CD4-positive, alpha-beta T cell (primary cell): ENCODE measurements around the gene THSD8. TPM values are rescaled to one million over a fixed set of nuclear protein-coding genes. Genes with fewer than 3 reads are reported as not detected.
A peak's percentile ranks its signal among the peaks of the same experiment; 100 is the strongest.

ENCODE experiments used
- ATAC-seq: fragments of 200-7000 bp; cut with Tn5 transposase; one replicate; pipeline ENCODE4 v1.10.0; 2022; ENCODE audit warnings: mild to moderate bottlenecking; ENCODE audit not compliant: poor library complexity
- CTCF ChIA-PET: fragments of 350-600 bp; sonication (Branson Sonifier 250); formaldehyde crosslinking; loops from one replicate; lab custom pipeline; 2021; ENCODE audit warnings: antibody characterized with exemption, inconsistent platforms; lab: Charles Lee
- POLR2A ChIA-PET: fragments of 350-600 bp; sonication (Branson Sonifier 250); formaldehyde crosslinking; loops from one replicate; lab custom pipeline; 2021; ENCODE audit warnings: antibody characterized with exemption, inconsistent platforms; lab: Charles Lee
- DNase-seq, 14 experiments: peaks; one replicate each; pipeline ENCODE4 v3.0.0-alpha.2; 2013 to 2020; ENCODE audit warnings: mixed read lengths in 2 of 14
- H3K27ac ChIP-seq, 2 donors: one replicate each; pipeline versions ENCODE4 v1.5.1 to v1.7.0; 2013; ENCODE audit warnings: low read length in 2 of 2, low read depth in 1 of 2, mild to moderate bottlenecking in 1 of 2
- H3K27me3 ChIP-seq, 2 experiments: 1 replicate in 1 of 2; 2 replicates in 1 of 2; pipeline versions ENCODE4 v1.6.1 to v1.7.0; 2013; ENCODE audit warnings: low read length in 2 of 2, control low read depth in 1 of 2, mild to moderate bottlenecking in 1 of 2, moderate library complexity in 1 of 2; ENCODE audit not compliant: insufficient read depth in 2 of 2, control insufficient read depth in 1 of 2
- H3K36me3 ChIP-seq: one replicate; pipeline ENCODE4 v1.6.1; 2013; ENCODE audit warnings: low read length, control low read depth; ENCODE audit not compliant: insufficient read depth
- H3K4me1 ChIP-seq: one replicate; pipeline ENCODE4 v1.6.1; 2013; ENCODE audit warnings: low read length, control low read depth; ENCODE audit not compliant: insufficient read depth
- H3K4me3 ChIP-seq: one replicate; pipeline ENCODE4 v1.5.1; 2013; ENCODE audit warnings: mild to moderate bottlenecking, low read length, moderate library complexity
- H3K9me3 ChIP-seq, 2 experiments: 1 replicate in 1 of 2; 2 replicates in 1 of 2; pipeline versions ENCODE4 v1.6.1 to v1.7.0; 2013; ENCODE audit warnings: low read length in 2 of 2, mild to moderate bottlenecking in 2 of 2, control low read depth in 1 of 2, moderate library complexity in 1 of 2; ENCODE audit not compliant: control insufficient read depth in 1 of 2, insufficient read depth in 1 of 2
- H3K27ac Mint-ChIP-seq: one replicate; pipeline ENCODE4 v1.8.0; 2020; ENCODE audit warnings: mixed read lengths
- H3K27me3 Mint-ChIP-seq: one replicate; pipeline ENCODE4 v1.8.0; 2021; ENCODE audit warnings: mixed read lengths
- H3K36me3 Mint-ChIP-seq: one replicate; pipeline ENCODE4 v1.8.0; 2021; ENCODE audit warnings: low read depth, mixed read lengths
- H3K4me1 Mint-ChIP-seq: one replicate; pipeline ENCODE4 v1.8.0; 2021; ENCODE audit warnings: low read depth, mixed read lengths
- H3K4me3 Mint-ChIP-seq: one replicate; pipeline ENCODE4 v1.8.0; 2020; ENCODE audit warnings: mild to moderate bottlenecking, mixed read lengths
- H3K9me3 Mint-ChIP-seq: one replicate; pipeline ENCODE4 v1.8.0; 2020; ENCODE audit warnings: mixed read lengths
- intact Hi-C, 2 experiments: fragments of 100-400 bp; cut with DNase I in 1 of 2; cut with micrococcal nuclease in 1 of 2; formaldehyde crosslinking; loops; one replicate each; pipeline versions ENCODE4 v1.15.1 to v1.9.0; 2023 to 2025; cut with DNase I, micrococcal nuclease
- total RNA-seq, 174 experiments: library from RNA in 2 of 174; stranded (reverse) in 2 of 174; gene quantifications; one replicate each; pipeline ENCODE4 v1.2.3 and lab custom pipeline; 2021 to 2026
- TF ChIP-seq, protein P1 (sequence below): fragments of 200-600 bp; IDR thresholded peaks from one replicate; pipeline ENCODE4 v1.8.0; 2022; ENCODE audit warnings: antibody characterized with exemption, mild to moderate bottlenecking

THSD8 gene
- total RNA-seq, 2 experiments from 2014 or later = 1.3 TPM; not detected in 1

DNA sequence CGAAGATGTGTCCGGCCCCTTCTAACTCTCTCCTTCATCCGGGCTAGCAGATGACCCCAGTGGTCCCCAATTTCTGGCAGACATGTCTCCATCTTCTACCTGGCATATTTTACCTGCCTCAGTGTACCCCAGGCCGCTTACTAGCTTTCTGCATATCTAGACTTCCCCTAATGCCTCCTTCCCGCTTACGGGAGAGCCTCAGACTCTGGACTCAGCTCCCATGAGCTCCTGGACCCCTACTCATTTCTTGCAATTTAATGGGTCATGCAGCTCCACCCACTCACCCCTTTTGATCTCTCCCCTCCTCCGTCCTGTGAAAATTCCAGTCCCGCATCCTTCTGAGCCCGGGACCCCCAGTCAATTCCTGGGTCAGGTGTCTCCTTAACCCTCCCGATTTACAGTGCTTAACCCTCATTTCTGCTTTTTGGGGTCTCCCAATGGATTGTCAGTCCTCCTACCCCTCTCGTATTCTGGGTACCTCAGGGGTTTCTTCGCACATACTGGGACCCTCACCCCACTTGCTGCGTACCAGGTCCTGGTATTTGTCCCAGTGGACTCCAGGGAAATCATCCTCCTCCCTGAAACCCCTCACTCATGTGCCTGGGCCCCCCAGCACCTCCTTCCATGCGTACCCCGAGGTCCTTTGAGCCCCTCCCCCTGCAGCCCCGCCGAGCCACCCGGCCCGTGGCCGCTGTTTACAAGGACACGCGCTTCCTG lies 11.1 kb upstream of the THSD8 start:
- Histone ChIP-seq H3K4me1 (peaks cover 66% of the 10 kb centered on the region), H3K27ac (peak overlapping the region; percentile 99 to 100), H3K4me3 (peak overlapping the region; percentile 98), H3K36me3 (peaks cover 5% of the 10 kb centered on the region), H3K9me3 (no peaks in the 10 kb centered on the region), H3K27me3 (no peaks in the 10 kb centered on the region)
- intact Hi-C loops = loop anchor here in 1 of 2 experiments (5.0 kb wide), 1 partner anchor 123 kb away; the partner anchor contains the start of genes MAN2B1 and WDR83
- Mint-ChIP-seq H3K27ac (peak overlapping the region; percentile 99), H3K4me1 (peaks cover 46% of the 10 kb centered on the region), H3K9me3 (no peaks in the 10 kb centered on the region), H3K27me3 (peaks cover 13% of the 10 kb centered on the region), H3K4me3 (peak overlapping the region; percentile 97), H3K36me3 (peaks cover 38% of the 10 kb centered on the region)
- CTCF ChIA-PET = interaction anchor here (1.2 to 9.4 kb wide), 4 partner anchors 9 to 30 kb away, joined by 4 to 178 read pairs (median 7); partner anchors contain the start of gene HOOK2
- DNase-seq (peak in 5 of 14 experiments; percentile 22 to 60 (median 38)), ATAC-seq (no peak)
- POLR2A ChIA-PET = interaction anchor here (0.8 to 8.3 kb wide), 23 partner anchors 9 to 1301 kb away, joined by 3 to 348 read pairs (median 7); partner anchors contain the start of genes DHPS, GCDH, GET3 and HOOK2
- TF ChIP-seq, protein P1, sequence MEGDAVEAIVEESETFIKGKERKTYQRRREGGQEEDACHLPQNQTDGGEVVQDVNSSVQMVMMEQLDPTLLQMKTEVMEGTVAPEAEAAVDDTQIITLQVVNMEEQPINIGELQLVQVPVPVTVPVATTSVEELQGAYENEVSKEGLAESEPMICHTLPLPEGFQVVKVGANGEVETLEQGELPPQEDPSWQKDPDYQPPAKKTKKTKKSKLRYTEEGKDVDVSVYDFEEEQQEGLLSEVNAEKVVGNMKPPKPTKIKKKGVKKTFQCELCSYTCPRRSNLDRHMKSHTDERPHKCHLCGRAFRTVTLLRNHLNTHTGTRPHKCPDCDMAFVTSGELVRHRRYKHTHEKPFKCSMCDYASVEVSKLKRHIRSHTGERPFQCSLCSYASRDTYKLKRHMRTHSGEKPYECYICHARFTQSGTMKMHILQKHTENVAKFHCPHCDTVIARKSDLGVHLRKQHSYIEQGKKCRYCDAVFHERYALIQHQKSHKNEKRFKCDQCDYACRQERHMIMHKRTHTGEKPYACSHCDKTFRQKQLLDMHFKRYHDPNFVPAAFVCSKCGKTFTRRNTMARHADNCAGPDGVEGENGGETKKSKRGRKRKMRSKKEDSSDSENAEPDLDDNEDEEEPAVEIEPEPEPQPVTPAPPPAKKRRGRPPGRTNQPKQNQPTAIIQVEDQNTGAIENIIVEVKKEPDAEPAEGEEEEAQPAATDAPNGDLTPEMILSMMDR = no peak

DNA sequence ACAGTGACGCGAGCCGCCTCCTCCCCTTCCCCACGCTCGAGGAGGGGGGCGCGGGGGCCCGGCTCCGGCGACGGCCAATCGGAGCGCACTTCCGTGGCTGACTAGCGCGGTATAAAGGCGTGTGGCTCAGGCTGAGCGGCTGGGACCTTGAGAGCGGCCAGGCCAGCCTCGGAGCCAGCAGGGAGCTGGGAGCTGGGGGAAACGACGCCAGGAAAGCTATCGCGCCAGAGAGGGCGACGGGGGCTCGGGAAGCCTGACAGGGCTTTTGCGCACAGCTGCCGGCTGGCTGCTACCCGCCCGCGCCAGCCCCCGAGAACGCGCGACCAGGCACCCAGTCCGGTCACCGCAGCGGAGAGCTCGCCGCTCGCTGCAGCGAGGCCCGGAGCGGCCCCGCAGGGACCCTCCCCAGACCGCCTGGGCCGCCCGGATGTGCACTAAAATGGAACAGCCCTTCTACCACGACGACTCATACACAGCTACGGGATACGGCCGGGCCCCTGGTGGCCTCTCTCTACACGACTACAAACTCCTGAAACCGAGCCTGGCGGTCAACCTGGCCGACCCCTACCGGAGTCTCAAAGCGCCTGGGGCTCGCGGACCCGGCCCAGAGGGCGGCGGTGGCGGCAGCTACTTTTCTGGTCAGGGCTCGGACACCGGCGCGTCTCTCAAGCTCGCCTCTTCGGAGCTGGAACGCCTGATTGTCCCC lies 10.4 kb upstream of the THSD8 start, which contains the start of gene JUNB:
TSS of gene JUNB (plus strand) at position 142 of the 706 bp plus-strand sequence. CDS start at position 428, 286 bp downstream.
- ATAC-seq (peak; percentile 37), DNase-seq (peak; percentile 94 to 99 (median 98))
- peak within 1 kb of the TSS; percentile 98 for H3K4me3 ChIP-seq
- no peaks in the 10 kb centered on the region for H3K9me3 ChIP-seq
- peaks cover 66% of the 10 kb centered on the region for H3K4me1 ChIP-seq
- peaks cover 5% of the 10 kb centered on the region for H3K36me3 ChIP-seq
- Mint-ChIP-seq H3K27ac (peak within 1 kb of the TSS; percentile 99), H3K4me3 (peak within 1 kb of the TSS; percentile 97), H3K4me1 (peaks cover 53% of the 10 kb centered on the region), H3K9me3 (no peaks in the 10 kb centered on the region), H3K27me3 (peaks cover 13% of the 10 kb centered on the region), H3K36me3 (peaks cover 44% of the 10 kb centered on the region)
- intact Hi-C loops = loop anchor here in 1 of 2 experiments (5.0 kb wide), 1 partner anchor 124 kb away; the partner anchor contains the start of genes MAN2B1 and WDR83
- ChIA-PET CTCF (interaction anchor here (1.2 to 9.4 kb wide), 4 partner anchors 9 to 31 kb away, joined by 4 to 178 read pairs (median 7); partner anchors contain the start of gene HOOK2), POLR2A (interaction anchor here (0.5 to 8.3 kb wide), 30 partner anchors 9 to 1410 kb away, joined by 3 to 348 read pairs (median 6); partner anchors contain the start of genes CALR, DHPS, GCDH and GET3)
- TF ChIP-seq, protein P1 = no peak
- peak within 1 kb of the TSS; percentile 99 to 100 for H3K27ac ChIP-seq
- no peaks in the 10 kb centered on the region for H3K27me3 ChIP-seq
